Suprapubic skin (tissue), 4 donors: Measurements from ENCODE around the gene C11orf58. TPM values are rescaled to one million over a fixed set of nuclear protein-coding genes. Genes with fewer than 3 reads are reported as not detected.

Experiments used
- DNase-seq, 2 donors: peaks; one replicate each; pipeline ENCODE4 v3.0.0-alpha.2; 2019; ENCODE audit warnings: low spot score in 2 of 2
- H3K27ac ChIP-seq: fragments of 200-600 bp; sonication (generic); one replicate; pipeline ENCODE4 v1.5.1; 2019
- H3K27me3 ChIP-seq: fragments of 200-600 bp; sonication (generic); one replicate; pipeline ENCODE4 v1.5.1; 2019
- H3K36me3 ChIP-seq: fragments of 200-600 bp; sonication (generic); one replicate; pipeline ENCODE4 v1.5.1; 2019
- H3K4me1 ChIP-seq: fragments of 200-600 bp; sonication (generic); one replicate; pipeline ENCODE4 v1.5.1; 2019
- H3K4me3 ChIP-seq: fragments of 200-600 bp; sonication (generic); one replicate; pipeline ENCODE4 v1.5.1; 2019; ENCODE audit warnings: mild to moderate bottlenecking
- H3K9me3 ChIP-seq: fragments of 200-600 bp; sonication (generic); one replicate; pipeline ENCODE4 v1.5.1; 2019
- EP300 ChIP-seq: sonication (generic); formaldehyde crosslinking; IDR thresholded peaks from one replicate; pipeline ENCODE4 v1.6.1; 2017; ENCODE audit warnings: antibody characterized with exemption
- POLR2A ChIP-seq, 2 donors: fragments of 450-650 bp; IDR thresholded peaks; one replicate each; pipeline ENCODE4 v1.6.1; 2017; ENCODE audit warnings: antibody characterized with exemption in 2 of 2, mild to moderate bottlenecking in 2 of 2, moderate library complexity in 2 of 2
- POLR2AphosphoS5 ChIP-seq, 3 donors: sonication (generic); formaldehyde crosslinking; IDR thresholded peaks; one replicate each; pipeline ENCODE4 v1.6.1; 2017; ENCODE audit warnings: antibody characterized with exemption in 3 of 3
- WGBS: methylation state at CpG from one replicate; pipeline ENCODE4 v1.1.5; 2018; 5-methylcytosine and 5-hydroxymethylcytosine counted together
- total RNA-seq, 4 donors: library from RNA; depleted of rRNA; stranded (reverse); fragments of >200 nt; gene quantifications; one replicate each; pipeline ENCODE4 v1.1.0, GENCODE V29; 2016
- TF ChIP-seq, protein P1 (sequence below), 2 donors: fragments of 200-600 bp in 1 of 2; fragments of 450-650 bp in 1 of 2; sonication (generic) in 1 of 2; IDR thresholded peaks; one replicate each; pipeline ENCODE4 v1.5.1; 2016 to 2019; ENCODE audit warnings: antibody characterized with exemption in 2 of 2, mild to moderate bottlenecking in 1 of 2, moderate library complexity in 1 of 2

Gene C11orf58
- total RNA-seq, 4 donors from 2014 or later: 103 to 158 (median 133) TPM

DNA sequence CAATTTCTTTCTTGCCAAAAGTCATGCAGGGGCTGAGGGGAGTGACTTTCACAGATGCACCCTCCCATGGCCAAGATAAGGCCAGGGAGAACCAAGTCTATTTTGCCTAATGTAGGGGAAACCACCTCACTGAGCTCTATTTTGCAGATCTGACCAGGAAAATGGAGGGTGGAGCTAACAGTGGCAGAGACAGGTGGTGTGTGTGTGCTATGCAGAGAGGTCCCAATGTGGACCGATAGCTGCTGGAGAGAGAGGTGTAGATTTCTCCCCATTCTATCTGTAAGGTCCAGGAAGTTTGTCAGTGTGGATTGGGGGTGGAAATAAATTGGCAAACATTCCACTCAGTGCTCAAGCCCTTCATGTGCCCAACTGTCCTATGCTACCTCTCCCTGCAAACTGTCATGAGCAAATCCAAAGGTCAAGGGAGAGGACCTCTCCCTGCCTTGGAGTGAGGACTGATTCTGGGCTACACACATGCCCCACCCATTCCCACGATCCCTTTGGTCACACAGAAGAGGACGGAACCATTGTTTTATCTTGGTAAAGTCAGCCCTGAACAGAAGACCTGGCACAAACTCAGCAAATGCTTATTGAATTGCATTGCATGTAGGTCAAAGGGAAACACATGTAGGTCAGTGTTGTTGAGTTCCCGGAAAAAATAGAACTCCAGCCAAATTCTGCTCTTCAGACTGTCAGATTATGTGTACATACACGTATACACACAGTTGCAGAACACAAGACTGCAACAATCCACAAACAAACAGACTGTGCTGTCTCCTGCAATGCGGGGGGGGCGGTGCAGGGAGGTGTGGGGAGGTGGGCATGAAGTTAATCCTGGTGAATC lies 65.9 kb downstream of the C11orf58 start:
- 46% methylated on average over 7 of the region's 7 CpGs for WGBS
- H3K9me3 ChIP-seq: no peaks in the 10 kb centered on the region
- H3K36me3 ChIP-seq: peaks cover 3% of the 10 kb centered on the region
- no peak for DNase-seq
- TF ChIP-seq POLR2AphosphoS5 (IDR thresholded peaks at IDR 0.05) (no peak), POLR2A (IDR thresholded peaks at IDR 0.05) (no peak), EP300 (no peak)
- TF ChIP-seq, protein P1, sequence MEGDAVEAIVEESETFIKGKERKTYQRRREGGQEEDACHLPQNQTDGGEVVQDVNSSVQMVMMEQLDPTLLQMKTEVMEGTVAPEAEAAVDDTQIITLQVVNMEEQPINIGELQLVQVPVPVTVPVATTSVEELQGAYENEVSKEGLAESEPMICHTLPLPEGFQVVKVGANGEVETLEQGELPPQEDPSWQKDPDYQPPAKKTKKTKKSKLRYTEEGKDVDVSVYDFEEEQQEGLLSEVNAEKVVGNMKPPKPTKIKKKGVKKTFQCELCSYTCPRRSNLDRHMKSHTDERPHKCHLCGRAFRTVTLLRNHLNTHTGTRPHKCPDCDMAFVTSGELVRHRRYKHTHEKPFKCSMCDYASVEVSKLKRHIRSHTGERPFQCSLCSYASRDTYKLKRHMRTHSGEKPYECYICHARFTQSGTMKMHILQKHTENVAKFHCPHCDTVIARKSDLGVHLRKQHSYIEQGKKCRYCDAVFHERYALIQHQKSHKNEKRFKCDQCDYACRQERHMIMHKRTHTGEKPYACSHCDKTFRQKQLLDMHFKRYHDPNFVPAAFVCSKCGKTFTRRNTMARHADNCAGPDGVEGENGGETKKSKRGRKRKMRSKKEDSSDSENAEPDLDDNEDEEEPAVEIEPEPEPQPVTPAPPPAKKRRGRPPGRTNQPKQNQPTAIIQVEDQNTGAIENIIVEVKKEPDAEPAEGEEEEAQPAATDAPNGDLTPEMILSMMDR (IDR thresholded peaks at IDR 0.05): no peak
- H3K27me3 ChIP-seq: no peaks in the 10 kb centered on the region
- no peak overlapping the region for H3K4me3 ChIP-seq
- peaks cover 44% of the 10 kb centered on the region for H3K4me1 ChIP-seq
- no peak overlapping the region for H3K27ac ChIP-seq

DNA sequence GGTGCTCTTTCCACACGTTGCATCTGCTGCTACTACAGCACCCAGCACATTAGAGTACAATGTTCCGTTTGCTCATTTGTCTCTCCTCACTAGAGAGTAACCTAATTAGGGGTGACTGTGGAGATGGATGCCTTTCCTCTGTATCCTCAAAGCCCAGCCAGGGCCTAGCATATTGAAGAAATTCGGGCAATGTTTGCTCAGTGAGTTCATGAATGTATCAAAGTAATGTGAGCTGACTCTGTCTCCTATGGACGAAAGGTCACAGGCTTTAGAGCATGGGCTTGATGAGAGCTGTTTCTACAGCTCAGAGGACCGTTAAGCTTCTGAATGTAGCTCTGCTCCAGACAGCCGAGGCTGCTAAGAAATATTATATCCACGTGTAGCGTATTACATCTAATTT lies 67.5 kb downstream of the C11orf58 start:
- H3K36me3 ChIP-seq: peaks cover 3% of the 10 kb centered on the region
- H3K4me1 ChIP-seq: peaks cover 60% of the 10 kb centered on the region
- H3K9me3 ChIP-seq: no peaks in the 10 kb centered on the region
- no peak overlapping the region for H3K4me3 ChIP-seq
- DNase-seq: no peak
- no peak for TF ChIP-seq POLR2AphosphoS5 (IDR thresholded peaks at IDR 0.05)
- TF ChIP-seq POLR2A (IDR thresholded peaks at IDR 0.05): no peak
- no peak for TF ChIP-seq EP300
- TF ChIP-seq, protein P1 (IDR thresholded peaks at IDR 0.05): no peak
- H3K27ac ChIP-seq: no peak overlapping the region
- no peaks in the 10 kb centered on the region for H3K27me3 ChIP-seq
- 86% methylated on average over 8 of the region's 8 CpGs for WGBS

DNA sequence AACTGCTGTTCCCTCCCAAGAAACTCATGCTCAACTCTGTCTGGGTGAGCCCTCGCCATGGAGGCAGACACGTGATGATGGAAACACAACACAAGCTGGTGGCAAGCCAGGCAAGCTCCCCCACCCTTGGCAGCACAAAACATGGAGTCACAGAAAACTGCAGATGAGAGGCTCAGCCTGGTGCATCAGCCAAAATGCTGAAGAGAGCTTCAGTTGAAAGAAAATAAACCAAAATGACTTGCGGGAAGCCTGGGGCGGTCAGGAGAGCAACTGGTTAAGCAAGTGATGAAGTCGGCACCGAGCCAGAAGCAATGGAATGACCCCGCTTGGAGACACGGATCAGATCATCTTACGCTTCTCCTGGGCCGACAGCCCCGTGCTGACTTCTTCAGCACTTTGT lies 68.3 kb downstream of the C11orf58 start:
- H3K4me1 ChIP-seq: peaks cover 68% of the 10 kb centered on the region
- H3K9me3 ChIP-seq: no peaks in the 10 kb centered on the region
- DNase-seq: no peak
- no peaks in the 10 kb centered on the region for H3K27me3 ChIP-seq
- peak overlapping the region; percentile 28 for H3K27ac ChIP-seq
- 13% methylated on average over 11 of the region's 11 CpGs for WGBS
- no peak overlapping the region for H3K4me3 ChIP-seq
- TF ChIP-seq POLR2A (IDR thresholded peaks at IDR 0.05) (no peak), EP300 (no peak), POLR2AphosphoS5 (IDR thresholded peaks at IDR 0.05) (no peak)
- TF ChIP-seq, protein P1 (IDR thresholded peaks at IDR 0.05): no peak
- no peaks in the 10 kb centered on the region for H3K36me3 ChIP-seq

- Histone ChIP-seq H3K4me1 (peaks cover 73% of the 10 kb centered on the region), H3K9me3 (no peaks in the 10 kb centered on the region), H3K27ac (peak overlapping the region; percentile 28), H3K27me3 (no peaks in the 10 kb centered on the region), H3K4me3 (no peak overlapping the region), H3K36me3 (no peaks in the 10 kb centered on the region)
- DNase-seq: no peak
- TF ChIP-seq POLR2AphosphoS5 (IDR thresholded peaks at IDR 0.05): no peak
- WGBS: 59% methylated on average over 3 of the region's 3 CpGs
Measured at GRCh38 chr11:16807306-16807705, 68.9 kb downstream of the C11orf58 start.
